Fibroblast of the conjunctiva (primary cell): Measurements from ENCODE around the gene ZFYVE21.
"Not testable (repeated sequence)": the region's sequence is repeated elsewhere in the genome, so short reads cannot be mapped to it uniquely, and the experiment has no call there.

Experiments used
- DNase-seq: peaks from one replicate; pipeline ENCODE4 v3.0.0-alpha.2; 2010; ENCODE audit warnings: low read depth

The ZFYVE21 gene

DNA sequence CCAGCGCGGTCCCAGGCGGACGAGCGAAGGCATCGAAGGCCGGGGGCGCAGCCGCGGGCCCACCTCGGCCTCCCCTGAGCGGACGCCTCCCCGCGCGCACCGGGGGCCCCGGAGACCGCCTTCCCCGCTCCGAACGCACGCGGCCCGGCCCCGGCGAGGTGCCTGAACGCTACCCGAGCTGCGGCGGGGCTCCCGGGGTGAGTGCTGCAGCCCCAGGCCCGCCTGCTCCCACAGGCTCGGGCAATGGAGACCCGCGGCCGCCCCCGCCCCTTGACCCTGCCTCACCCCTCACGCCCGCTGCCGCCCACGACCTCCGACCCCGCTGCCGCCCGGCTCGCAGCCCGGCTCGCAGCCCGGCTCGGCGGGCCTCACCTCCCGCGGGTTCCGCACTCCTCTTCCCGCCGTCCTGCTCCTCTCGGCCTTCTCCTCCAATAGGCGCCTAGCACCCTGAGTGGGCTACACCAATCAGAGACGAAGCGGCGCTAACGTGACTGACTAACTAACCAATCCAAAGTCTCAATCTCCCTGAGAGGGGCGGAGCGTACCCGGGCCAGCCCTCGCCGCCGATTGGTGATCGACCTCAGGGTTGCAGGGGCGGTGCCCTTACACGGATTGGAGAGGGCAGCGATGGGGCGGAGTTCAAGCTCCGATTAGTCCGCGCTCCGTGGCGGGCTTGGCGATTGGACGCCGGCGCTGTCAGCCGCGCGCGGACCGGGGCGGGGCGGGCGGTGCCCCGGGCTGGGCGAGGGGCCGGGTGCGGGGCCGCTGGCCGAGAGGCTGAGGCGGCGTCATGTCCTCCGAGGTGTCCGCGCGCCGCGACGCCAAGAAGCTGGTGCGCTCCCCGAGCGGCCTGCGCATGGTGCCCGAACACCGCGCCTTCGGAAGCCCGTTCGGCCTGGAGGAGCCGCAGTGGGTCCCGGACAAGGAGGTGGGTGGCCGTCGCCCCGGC is at the start of gene ZFYVE21, which contains the start of gene XRCC3:
ZFYVE21 (plus strand) TSS at position 759 of the 949 bp plus-strand sequence; CDS start at position 791, 32 bp downstream.
XRCC3 (minus strand) TSS at position 400 of the 949 bp plus-strand sequence. CDS start 4,364 bp downstream, outside the sequence.
- DNase-seq: peak; percentile 99

DNA sequence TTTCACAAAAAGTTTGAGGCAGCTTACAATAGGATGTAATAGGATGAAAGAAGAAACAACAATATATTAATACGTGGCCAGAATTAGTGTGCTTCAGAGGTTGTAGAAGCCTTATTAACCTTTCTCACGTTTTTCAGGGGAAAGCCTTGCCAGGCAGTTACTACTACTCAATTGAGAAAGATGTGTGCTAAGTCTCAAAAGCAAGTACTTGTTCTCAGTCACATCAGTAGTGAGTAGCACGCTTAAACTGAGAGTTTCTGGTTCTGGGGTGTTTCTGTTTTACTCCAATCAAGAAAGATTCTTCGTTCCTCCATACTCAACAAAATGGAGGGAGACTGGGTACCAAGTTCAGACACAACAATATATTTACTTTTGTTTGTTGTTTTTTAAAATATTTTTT is 47.9 kb upstream of the ZFYVE21 start:
- DNase-seq: no peak

- no peak for DNase-seq
Observed at GRCh38 chr14:103668117-103668516, 47.5 kb upstream of the ZFYVE21 start.

- DNase-seq: no peak
Observed at GRCh38 chr14:103669370-103669769, 46.2 kb upstream of the ZFYVE21 start.

GRCh38 chr14:103671911-103672310 is 43.7 kb upstream of the ZFYVE21 start:
- no peak for DNase-seq

DNA sequence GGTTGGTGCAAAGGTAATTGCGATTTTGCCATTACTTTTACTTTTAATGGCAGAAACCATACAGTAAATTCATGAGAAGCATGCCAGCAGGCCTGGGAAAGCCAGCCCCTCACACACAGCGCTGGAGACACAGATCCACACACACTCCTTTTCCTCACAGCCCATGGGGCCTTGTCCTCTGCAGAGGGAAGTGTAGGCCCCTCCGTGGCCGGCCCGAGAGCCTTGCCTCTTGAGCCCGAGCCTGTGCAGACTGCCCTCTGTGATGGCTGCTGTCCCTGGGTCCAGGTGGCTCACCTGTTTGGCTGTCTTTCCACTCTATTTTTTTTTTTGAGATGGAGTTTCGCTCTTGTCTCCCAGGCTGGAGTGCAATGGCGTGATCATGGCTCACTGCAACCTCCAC is 39.7 kb upstream of the ZFYVE21 start:
- DNase-seq: no peak

- no peak for DNase-seq
Observed at GRCh38 chr14:103676881-103677675, 38.5 kb upstream of the ZFYVE21 start.

- DNase-seq: no peak
Observed at GRCh38 chr14:103679351-103679750, 36.3 kb upstream of the ZFYVE21 start.

- DNase-seq: no peak
Observed at GRCh38 chr14:103680491-103681231, 34.9 kb upstream of the ZFYVE21 start.

DNA sequence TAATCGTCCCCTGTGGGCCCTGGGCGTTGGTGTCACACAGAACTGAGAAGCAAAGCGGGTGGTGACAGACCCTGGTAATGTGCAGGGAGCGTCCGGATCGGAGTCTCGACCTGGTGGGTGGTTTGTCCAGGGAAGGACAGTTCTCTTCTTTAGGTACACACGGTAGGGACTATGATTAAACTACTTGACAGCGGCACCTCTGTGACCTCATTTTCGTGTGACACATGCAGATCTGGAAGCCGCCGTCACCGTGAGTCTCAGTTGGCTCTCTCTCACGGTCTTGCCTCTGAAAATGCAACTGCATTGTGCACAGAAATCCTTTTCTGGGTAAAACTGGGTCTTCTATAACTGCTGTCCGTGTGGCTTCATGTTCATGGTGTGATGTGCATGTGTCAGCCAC is 32.5 kb upstream of the ZFYVE21 start:
- no peak for DNase-seq

DNA sequence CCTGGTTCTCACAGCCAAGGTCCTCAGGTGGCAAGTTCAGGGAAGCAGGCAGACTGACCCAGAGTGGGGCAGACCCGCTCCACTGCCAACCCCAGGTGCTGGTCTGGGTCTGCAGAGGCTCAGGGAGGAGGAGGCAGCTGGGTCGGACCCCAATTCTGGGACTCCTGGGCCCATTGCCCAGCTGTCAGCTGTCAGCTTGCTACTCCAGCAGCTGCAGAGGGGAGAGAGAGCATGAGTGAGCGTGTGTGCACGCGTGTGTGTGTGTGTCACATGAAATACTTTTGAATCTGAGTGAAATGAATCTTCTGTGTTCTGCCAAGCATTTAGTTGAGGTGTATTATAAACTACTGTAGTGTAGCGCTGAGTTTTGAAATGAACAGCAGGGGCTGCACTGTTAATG is 31.1 kb upstream of the ZFYVE21 start:
- no peak for DNase-seq

DNA sequence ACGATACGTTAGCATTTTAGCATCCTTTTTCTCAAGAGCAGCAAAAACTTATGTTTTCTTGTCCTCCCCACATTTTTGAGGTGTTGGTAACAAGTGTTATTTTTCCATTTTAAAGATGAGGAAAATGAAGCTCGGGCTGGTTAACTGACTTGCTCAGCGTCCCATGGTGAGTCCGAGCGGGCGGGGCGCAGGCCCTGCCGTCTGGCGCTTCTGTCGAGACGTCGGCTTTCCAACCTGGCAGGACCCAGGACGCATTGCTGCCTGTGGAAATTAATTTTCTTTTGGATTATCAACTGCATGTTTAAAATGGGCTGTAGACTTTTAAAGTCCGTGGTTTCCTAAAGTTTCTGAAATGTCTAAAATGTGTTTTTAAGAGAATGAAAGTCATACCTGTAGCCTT is 30.7 kb upstream of the ZFYVE21 start:
- DNase-seq: no peak

DNA sequence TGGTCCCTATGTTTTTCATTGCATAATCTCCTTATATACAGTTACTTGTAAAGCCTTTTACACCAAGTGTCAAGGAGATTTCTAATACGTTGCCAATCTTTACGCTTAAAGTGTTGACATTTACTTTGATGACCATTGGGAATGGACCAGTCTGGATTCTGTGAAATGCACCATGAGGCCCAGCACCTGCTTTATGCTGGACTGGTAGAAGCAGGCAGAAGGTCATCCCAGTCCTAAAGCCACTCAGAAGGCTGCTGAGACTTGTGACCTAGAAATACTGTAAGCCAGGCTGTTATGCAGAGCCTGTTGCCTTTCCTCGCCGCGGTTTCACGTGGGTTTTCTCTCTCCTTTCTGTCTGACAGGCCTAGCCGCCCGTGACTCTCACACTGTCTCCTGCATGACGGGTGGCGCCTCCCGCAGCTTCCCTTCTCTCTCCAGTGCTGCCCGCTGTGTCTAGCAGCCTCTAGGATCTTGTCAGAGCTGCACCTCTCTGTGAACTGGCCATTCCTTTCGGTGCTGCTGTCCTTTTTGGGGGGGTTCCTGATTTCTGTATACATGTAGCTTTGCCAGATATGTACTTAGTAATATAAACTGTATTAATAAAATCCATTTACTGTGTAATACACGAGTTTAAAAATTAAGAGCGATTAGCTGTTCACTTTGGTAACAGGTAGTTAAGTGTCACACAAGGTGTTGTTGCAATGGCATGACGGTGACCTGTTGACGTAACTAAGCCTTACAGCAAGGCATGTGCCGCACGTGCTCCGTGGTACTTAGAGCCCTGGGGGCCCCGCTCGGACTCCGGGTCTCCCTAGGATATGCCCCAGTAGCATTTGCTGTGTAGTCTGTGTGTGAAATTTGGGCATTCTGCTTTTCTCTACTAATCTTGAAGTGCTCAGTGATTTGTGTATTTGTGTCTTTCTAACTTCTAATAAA is 30.1 kb upstream of the ZFYVE21 start:
- DNase-seq: no peak

DNA sequence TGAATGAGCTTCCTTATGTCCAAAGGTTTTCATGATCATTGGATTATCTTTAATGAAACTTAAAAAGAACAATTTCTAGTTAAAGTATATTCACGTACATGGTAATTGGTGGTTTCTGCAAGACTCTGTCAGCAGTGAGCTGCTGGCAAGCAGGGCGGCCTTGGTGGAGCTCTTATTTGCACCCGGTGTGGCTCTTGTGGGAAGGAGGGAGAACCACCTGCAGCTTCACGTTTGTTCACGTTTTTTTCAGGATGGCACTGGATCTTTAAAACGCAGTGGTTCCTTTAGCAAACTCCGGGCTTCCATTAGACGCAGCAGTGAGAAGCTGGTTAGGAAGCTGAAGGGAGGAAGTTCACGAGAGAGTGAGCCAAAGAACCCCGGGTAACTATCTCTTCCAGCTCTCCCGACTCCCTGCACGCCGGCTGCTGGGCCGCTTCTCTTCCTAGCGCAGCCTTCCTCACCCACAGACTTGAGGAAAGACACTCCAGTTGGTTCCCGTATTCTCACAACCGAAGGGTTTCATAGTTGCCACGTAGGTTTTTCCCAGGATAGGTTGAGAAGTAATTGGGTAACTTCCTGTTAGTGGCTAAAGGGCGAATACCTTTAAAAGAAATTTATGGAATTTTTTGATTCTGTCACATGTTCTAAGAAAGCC is 28.7 kb upstream of the ZFYVE21 start:
- no peak for DNase-seq

DNA sequence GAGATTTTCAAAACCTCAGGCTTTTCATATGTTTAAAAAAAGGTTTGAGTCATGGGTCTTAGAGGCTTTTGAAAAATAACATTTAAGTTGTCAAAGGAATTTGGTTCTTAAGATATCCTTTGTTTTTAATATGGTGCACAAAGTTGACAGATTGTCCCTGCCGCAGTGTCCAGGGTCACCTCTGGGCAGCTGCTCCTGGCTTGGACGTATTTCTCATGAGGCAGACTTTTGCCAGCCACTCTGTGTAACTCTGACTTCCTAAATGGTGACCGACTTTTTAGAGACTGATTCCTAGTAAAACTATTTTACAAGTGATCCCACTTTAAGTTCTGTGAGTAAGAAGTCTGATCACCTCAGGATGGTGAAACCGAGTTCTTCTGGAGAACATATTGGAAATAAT is 27.9 kb upstream of the ZFYVE21 start:
- no peak for DNase-seq

DNA sequence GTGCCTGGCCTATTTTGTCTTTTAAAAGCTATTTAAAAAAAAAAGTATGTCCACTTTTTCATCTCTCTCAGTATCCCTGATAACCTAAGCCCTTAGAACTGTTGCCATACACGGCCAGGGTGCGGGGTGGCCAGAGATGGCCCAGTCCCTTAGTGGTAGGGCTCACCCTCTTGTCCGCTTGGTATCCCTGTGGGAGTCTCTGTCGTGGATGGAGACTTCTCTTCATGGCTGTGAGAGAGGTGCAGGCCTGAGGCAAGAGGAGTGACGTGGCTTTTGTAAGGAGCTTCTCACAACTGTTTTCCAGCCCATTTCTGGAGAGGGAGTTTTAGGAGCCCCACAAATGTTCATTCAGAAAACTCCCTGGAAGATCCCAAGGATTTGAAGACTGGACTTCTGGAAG is 27.2 kb upstream of the ZFYVE21 start:
- no peak for DNase-seq

DNA sequence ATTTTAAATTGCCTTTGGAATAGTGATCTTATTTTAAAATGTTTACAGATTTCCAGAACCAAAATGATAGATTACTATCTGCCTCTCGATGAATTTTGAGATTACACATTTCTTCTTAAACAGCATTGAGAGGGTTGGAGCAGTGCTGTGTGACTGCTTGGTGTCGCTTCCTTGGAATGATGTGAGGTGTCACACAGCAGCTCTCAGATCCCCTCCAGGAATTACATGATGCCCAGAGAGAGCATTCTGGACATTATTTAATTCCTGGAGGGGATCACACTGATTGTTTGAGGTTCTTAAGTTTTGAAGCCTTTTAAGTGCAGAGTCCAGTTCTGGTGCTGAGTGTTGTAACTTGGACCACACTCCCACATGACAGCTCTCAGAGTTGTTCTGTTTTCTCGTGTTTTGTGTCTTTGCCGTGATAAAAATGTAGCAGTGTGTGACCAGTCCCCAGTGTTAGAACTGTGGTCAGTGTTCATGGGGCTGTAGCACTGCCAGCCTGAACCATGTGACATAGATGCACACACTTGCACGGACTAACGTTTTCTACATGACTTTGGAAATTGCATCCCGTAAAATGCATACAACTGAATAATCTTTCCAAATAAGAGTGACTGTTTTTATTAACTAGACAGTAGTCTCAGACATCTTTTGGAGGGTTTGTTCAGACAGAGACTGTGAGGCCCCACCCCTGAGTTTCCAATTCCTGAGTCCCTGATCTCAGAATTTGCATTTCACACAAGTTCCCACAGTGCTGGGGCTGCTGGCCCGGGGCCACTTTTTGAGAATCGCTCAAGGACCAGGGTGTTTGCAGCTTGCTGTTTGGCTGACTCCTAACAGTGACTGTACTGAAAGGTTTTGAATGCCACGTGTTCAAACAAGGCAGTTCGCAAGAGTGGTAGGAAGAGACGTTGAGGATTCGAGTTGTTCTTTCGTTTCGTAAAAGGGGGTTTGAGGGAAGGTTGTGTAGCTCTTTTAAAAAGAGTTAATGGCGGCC is 26.4 kb upstream of the ZFYVE21 start:
- no peak for DNase-seq

DNA sequence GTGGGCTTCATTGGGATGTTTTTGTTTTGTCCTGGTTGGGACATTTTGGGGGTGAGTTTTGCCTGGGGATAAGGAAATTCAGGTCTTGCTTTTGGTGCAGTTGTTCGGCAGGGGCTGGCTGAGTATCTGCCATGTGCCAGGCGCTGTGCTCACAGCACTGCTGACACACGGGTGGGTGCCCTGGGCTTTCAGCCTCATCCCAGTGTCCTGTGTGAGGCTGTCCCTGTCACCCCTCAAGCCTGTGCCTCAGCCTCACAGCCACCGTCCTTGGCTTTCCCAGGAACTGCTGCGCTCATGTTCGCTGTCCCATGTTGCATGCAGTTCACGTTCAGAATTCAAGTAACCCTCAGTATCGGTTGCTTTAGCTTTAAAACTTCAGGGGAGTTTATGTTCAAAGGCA is 25.3 kb upstream of the ZFYVE21 start:
- no peak for DNase-seq

- not testable (repeated sequence) for DNase-seq
Observed at GRCh38 chr14:103691655-103692054, 24.0 kb upstream of the ZFYVE21 start.
